Activated CD8-positive, alpha-beta memory T cell treated with anti-CD3 and anti-CD28 coated beads, Interleukin-2, amount 10 ng/mL, durations not matched to agents 7 days and 5 days (primary cell): ENCODE results near the gene GORASP1. TPM values are rescaled to one million over a fixed set of nuclear protein-coding genes. Genes with fewer than 3 reads are reported as not detected.
A peak's percentile ranks its signal among the peaks of the same experiment; 100 is the strongest.

Source experiments
- ATAC-seq: fragments of 150-1000 bp; cut with Tn5 transposase; one replicate; pipeline ENCODE4 v1.10.0; 2021; ENCODE audit warnings: moderate library complexity
- CTCF ChIA-PET: fragments of 350-600 bp; sonication (Branson Sonifier 250); formaldehyde crosslinking; loops from one replicate; lab custom pipeline; 2021; ENCODE audit warnings: antibody characterized with exemption; lab: Charles Lee
- DNase-seq: peaks from one replicate; pipeline ENCODE4 v3.0.0-alpha.2; 2020
- H3K27ac Mint-ChIP-seq: one replicate; pipeline ENCODE4 v1.8.0; 2021; ENCODE audit warnings: mild to moderate bottlenecking, mixed read lengths
- H3K27me3 Mint-ChIP-seq: one replicate; pipeline ENCODE4 v1.8.0; 2021; ENCODE audit warnings: mixed read lengths
- H3K36me3 Mint-ChIP-seq: one replicate; pipeline ENCODE4 v1.8.0; 2021; ENCODE audit warnings: mild to moderate bottlenecking, mixed read lengths
- H3K4me1 Mint-ChIP-seq: one replicate; pipeline ENCODE4 v1.8.0; 2021; ENCODE audit warnings: mixed read lengths
- H3K4me3 Mint-ChIP-seq: one replicate; pipeline ENCODE4 v1.8.0; 2021; ENCODE audit warnings: mild to moderate bottlenecking, moderate library complexity, mixed read lengths
- H3K9me3 Mint-ChIP-seq: one replicate; pipeline ENCODE4 v1.8.0; 2022; ENCODE audit warnings: low read depth, mixed read lengths
- total RNA-seq, 2 experiments: library from RNA; stranded (reverse); gene quantifications; one replicate each; pipeline ENCODE4 v1.2.3, GENCODE V29; 2021

Gene GORASP1
- total RNA-seq, 2 experiments from 2014 or later: 28.8 to 32.0 TPM

DNA sequence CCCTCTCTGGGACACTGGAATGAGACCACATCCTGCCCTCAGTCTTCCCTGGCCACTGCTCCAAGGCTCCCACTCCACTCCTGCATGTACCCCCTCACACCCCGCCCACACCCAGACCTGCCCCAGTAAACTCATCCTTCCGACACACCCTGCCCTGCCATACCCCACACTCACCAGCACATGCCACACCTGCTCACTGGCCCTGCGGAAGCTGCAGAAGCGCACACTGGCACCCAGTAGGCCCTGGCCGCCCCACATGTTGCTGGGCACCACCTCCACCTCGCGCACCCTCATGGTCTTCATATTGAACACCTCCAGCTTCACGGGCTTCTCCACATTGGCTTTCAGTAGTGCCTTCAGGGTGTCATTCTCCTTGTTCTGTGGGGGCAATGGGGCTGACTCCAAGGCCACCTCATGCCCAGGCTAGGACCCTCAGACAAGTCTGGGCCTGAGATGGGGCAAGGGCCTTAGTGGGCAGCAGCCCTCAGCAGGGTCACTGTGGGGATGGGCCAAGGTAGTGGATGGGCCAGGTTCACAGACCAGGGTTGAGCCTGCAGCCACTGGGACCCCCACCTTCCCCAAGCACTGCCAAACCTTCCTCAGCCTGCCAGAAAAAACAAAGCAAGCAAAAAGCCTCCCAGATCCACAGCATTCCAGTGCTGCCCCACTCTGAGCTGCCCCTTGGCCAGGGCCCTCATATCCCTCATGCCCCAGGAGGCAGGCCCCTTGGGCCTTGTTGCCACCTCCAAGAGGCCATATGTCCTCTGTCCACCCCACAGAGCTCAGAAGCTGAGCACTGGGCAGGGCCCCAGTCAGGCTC lies 4.7 kb downstream of the GORASP1 start:
- no peak for ATAC-seq

DNA sequence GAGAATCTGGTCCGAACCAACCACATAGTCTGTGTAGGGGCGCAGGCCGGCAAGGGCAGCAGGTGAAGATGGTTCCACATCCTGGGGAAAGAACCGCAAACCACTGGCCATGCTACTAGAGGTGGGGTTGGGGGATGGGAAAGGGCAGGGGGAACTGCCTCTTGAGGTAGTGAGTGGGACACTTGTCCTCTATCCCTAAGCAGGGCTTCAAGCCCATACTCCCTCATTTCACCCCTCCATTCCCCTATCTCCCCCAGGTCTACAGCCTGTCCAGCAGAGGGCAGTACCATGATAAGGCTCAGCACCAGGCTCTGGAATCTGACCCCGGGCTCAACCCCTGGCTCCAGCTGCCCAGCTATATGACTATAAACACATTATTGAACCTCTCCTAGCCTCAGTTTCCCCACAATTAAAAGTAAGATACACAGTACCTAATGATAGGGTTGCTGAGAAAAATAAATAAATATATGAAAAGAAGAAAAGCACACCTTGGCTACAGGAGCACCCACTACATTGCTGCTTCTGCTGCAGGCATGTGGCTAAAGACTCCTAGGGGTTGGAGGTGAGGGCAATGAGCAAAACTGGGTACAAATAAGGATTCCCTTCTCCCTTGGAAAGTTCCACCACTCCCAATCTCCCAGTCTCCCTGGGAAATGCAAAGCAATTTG lies 6.3 kb downstream of the GORASP1 start:
- H3K9me3 Mint-ChIP-seq: no peaks in the 10 kb centered on the region
- peak; percentile 80 for ATAC-seq
- CTCF ChIA-PET: interaction anchor here (1.0 to 2.7 kb wide), 10 partner anchors 10 to 191 kb away, joined by 3 to 12 read pairs (median 4); no protein-coding TSS in a partner anchor
- no peak overlapping the region for H3K27ac Mint-ChIP-seq
- peak; percentile 61 for DNase-seq
- no peak overlapping the region for H3K4me3 Mint-ChIP-seq
- H3K4me1 Mint-ChIP-seq: peaks cover 16% of the 10 kb centered on the region
- H3K36me3 Mint-ChIP-seq: no peaks in the 10 kb centered on the region
- H3K27me3 Mint-ChIP-seq: no peaks in the 10 kb centered on the region

More for the DNA sequence above, 4.7 kb downstream of the GORASP1 start:
- CTCF ChIA-PET: interaction anchor here (1.1 to 1.5 kb wide), 4 partner anchors 24 to 186 kb away, joined by 3 to 6 read pairs (median 4); no protein-coding TSS in a partner anchor
- Mint-ChIP-seq H3K9me3 (no peaks in the 10 kb centered on the region), H3K4me1 (peaks cover 26% of the 10 kb centered on the region), H3K36me3 (no peaks in the 10 kb centered on the region), H3K4me3 (no peak overlapping the region), H3K27ac (no peak overlapping the region), H3K27me3 (peaks cover 4% of the 10 kb centered on the region)
- DNase-seq: no peak

DNA sequence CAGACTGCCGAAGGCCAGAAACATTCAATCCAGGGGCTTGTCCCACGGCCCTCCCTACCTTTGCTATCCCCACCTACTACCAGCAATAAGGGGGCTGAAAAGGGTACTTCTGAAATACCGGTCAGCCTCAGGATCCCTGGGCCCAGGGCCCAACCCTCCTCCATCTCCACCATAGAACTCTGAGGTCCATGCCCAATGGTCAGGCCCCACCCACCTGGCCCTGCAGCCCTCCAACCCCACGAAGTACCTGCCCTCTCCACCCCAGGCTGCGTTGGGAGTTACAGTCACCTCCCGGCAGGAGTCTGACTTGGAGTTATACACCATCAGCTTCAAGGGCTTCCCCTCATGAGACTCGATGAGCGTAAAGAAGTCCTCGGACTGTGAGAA lies 6.9 kb downstream of the GORASP1 start:
- H3K9me3 Mint-ChIP-seq: no peaks in the 10 kb centered on the region
- no peaks in the 10 kb centered on the region for H3K36me3 Mint-ChIP-seq
- peaks cover 9% of the 10 kb centered on the region for H3K4me1 Mint-ChIP-seq
- no peak overlapping the region for H3K4me3 Mint-ChIP-seq
- H3K27me3 Mint-ChIP-seq: no peaks in the 10 kb centered on the region
- DNase-seq: no peak
- CTCF ChIA-PET: interaction anchor here (1.0 to 2.7 kb wide), 10 partner anchors 9 to 191 kb away, joined by 3 to 12 read pairs (median 4); no protein-coding TSS in a partner anchor
- ATAC-seq: no peak
- no peak overlapping the region for H3K27ac Mint-ChIP-seq

DNA sequence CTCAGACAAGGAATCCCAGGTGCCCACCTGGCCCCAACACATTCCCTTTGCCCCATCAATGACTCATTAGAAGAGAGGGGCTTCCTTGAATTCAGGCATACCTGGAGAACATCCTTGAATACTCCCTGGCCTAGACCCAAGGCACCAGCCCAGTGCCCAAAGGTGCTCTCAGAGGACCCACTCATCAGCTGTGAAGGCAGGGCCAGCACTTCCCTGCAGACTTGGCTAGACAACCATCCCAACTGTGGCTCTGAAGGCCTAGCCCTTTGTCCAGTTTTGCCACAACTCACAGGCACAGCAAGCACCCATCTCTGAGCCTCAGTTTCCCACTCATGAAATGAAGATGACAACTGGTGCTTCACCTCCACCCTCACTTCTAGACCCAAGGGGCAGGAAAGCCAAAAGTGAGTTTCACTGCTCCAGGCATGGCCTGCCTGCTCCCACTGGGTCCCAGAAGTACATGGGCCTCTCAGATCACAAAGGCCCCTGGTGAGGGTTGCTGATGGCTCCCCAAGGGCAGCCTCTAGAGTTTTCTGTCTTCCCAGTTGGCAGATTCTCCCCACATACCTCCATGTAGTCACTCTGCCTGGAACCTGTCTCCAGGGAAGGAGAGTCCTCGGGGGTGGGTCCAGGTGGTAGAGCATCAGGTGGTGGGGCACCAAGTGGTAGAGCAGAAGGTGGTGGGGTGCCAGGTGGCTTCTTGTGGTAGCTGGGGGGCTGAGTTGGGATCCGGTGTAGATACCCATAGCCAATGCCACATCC lies 7.5 kb downstream of the GORASP1 start:
- ATAC-seq: no peak
- Mint-ChIP-seq H3K4me3 (no peak overlapping the region), H3K27me3 (no peaks in the 10 kb centered on the region), H3K4me1 (peaks cover 4% of the 10 kb centered on the region), H3K36me3 (peaks cover 4% of the 10 kb centered on the region), H3K27ac (no peak overlapping the region), H3K9me3 (no peaks in the 10 kb centered on the region)
- CTCF ChIA-PET: interaction anchor here (1.1 to 2.7 kb wide), 4 partner anchors 11 to 188 kb away, joined by 3 to 12 read pairs (median 6); no protein-coding TSS in a partner anchor
- DNase-seq: no peak

DNA sequence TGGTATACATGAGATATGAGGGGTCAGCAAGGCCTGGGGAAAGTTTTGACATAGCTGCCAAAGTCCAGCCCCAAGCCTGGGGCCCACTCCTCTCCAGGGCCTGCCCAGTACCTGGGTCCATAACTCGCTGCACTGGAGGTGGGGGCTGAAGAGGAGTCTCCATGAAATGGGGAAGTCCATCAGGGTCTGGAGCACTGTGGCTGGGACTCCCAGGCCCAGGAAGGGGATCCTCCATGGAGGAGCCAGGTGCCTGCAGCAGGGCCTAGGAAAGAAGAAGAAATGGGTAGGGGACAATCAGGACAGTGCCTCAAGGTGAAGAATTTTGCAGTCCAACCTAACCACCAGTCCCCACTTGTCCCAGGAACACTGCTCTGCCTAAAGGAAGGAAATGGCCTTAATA lies 8.2 kb downstream of the GORASP1 start:
- Mint-ChIP-seq H3K4me3 (no peak overlapping the region), H3K36me3 (peaks cover 8% of the 10 kb centered on the region), H3K27ac (no peak overlapping the region), H3K9me3 (no peaks in the 10 kb centered on the region), H3K4me1 (peaks cover 4% of the 10 kb centered on the region), H3K27me3 (no peaks in the 10 kb centered on the region)
- DNase-seq: no peak
- ATAC-seq: no peak
- CTCF ChIA-PET: interaction anchor here (2.7 kb wide), 1 partner anchor 189 kb away, joined by 12 read pairs; no protein-coding TSS in a partner anchor

DNA sequence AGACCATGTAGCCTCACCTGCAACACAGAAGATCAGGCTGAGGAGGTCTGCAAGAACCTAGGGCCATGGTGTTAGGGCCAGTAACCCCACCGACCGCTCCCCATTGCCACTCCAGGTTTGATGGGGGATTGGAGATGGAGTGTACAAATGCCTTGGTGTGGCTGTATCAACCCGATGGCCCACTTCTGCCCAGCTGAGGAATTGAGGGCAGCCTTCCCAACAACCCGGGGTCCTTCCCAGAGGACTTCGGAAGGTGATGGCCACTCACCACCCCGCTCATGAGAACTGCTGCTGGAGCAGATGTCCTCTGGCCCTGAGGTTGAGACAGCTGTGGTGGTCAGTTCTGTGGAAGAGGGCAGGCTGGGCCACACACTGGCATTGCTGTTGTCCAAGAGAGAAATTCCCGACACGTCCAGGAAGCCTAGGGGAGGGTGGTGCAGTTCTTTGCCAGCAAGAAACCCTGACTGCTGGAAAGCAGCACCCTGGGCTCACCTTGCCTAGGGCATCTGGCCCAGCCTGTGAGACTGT lies 8.9 kb downstream of the GORASP1 start:
- no peaks in the 10 kb centered on the region for H3K9me3 Mint-ChIP-seq
- no peak for DNase-seq

GRCh38 chr3:39097716-39098472 lies 9.5 kb downstream of the GORASP1 start:
- CTCF ChIA-PET: no interaction called here
- H3K27me3 Mint-ChIP-seq: no peaks in the 10 kb centered on the region
- H3K4me1 Mint-ChIP-seq: peaks cover 2% of the 10 kb centered on the region
- H3K36me3 Mint-ChIP-seq: peaks cover 13% of the 10 kb centered on the region
- H3K9me3 Mint-ChIP-seq: no peaks in the 10 kb centered on the region
- H3K27ac Mint-ChIP-seq: no peak overlapping the region
- H3K4me3 Mint-ChIP-seq: no peak overlapping the region
- no peak for DNase-seq
- ATAC-seq: no peak

More for the DNA sequence above, 8.9 kb downstream of the GORASP1 start:
- Mint-ChIP-seq H3K27me3 (no peaks in the 10 kb centered on the region), H3K4me3 (no peak overlapping the region), H3K36me3 (peaks cover 13% of the 10 kb centered on the region), H3K4me1 (peaks cover 3% of the 10 kb centered on the region), H3K27ac (no peak overlapping the region)
- CTCF ChIA-PET: no interaction called here
- no peak for ATAC-seq

DNA sequence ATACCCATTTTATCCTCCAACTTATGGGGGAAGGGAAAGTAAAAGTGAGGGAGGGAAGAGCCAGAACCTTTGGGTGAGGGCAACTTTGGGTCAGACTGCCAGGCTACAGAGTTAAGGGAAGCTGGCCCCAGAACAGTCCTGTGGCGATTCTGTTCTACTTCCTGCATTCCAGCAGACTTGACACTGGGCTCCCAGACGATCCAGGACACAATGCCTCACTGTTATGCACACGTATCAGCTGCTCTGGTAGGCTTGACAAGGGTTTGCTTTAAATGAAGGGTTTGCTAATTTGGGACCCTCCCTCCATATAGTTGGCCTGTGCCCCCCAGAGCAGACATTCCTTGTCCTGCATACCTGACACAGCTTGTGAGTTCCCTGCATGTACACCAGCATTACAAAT lies 10.7 kb downstream of the GORASP1 start:
- no peak for DNase-seq
- H3K36me3 Mint-ChIP-seq: peaks cover 17% of the 10 kb centered on the region
- no peaks in the 10 kb centered on the region for H3K27me3 Mint-ChIP-seq
- CTCF ChIA-PET: interaction anchor here (2.0 kb wide), 1 partner anchor 192 kb away, joined by 7 read pairs; no protein-coding TSS in a partner anchor
- no peak overlapping the region for H3K4me3 Mint-ChIP-seq
- H3K27ac Mint-ChIP-seq: no peak overlapping the region
- no peak for ATAC-seq
- H3K4me1 Mint-ChIP-seq: peaks cover 2% of the 10 kb centered on the region
- H3K9me3 Mint-ChIP-seq: no peaks in the 10 kb centered on the region

DNA sequence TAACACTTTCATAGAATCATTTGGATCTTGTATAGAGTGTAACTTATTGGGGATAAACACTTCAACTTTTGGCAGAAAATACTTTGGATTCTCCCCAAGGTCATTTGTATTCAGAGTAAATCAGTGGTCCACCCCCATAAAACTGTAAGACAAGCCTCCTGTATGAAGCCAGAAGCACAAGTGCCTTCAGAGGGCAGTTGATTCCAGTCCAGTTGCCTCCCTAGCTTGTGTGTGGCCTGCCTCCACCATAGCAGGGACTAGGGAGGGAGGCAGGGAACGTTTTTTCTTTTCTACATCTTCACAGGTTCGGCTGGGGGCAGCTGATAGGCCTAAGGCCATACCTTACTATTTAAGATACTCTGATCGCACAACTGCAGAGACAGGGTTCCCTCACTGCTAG lies 11.6 kb downstream of the GORASP1 start:
- ATAC-seq (no peak), DNase-seq (no peak)
- H3K27ac Mint-ChIP-seq: no peak overlapping the region
- peaks cover 3% of the 10 kb centered on the region for H3K4me1 Mint-ChIP-seq
- no peaks in the 10 kb centered on the region for H3K27me3 Mint-ChIP-seq
- no peak overlapping the region for H3K4me3 Mint-ChIP-seq
- CTCF ChIA-PET: interaction anchor here (0.8 to 2.0 kb wide), 2 partner anchors 193 to 196 kb away, joined by 3 to 7 read pairs; no protein-coding TSS in a partner anchor
- H3K9me3 Mint-ChIP-seq: no peaks in the 10 kb centered on the region
- peaks cover 17% of the 10 kb centered on the region for H3K36me3 Mint-ChIP-seq

DNA sequence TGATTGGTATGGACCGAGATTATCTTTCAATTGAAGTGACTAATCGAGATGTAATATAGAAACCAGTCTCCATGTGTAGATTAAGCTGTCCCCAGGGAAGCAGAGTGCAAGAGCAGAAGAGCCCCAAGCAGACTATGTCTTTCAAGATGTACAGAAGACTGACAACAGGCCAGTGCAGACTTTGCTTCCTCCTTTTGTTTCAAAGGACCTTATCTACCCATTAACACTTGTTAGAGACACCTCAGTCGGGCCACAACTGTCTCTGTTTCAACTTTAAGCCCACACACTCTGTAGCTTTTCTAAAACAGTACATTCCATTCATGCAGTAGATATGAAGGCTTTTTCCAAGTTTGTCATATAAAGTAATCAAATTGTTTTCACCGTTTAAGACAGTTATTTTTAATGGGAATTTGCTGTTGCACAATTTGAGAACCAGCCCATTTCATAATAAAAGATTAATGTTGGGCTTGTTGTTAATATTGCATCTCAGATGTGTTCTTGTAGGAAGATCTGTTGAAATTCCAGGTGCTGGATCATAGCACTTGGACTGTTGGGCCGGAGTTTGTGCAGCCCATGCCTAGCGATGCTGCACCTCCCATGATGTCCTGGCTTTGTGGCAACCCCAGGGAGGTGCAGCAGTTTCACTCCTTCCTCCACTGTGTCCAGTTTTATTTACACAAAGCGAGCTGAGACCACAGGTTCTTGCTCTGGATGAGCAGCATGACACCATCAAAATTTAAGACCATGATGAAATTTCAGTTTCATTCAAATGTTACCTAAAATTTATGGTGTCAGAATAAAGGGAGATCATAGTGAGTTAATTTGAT lies 12.4 kb downstream of the GORASP1 start:
- H3K4me1 Mint-ChIP-seq: peaks cover 3% of the 10 kb centered on the region
- no peak overlapping the region for H3K27ac Mint-ChIP-seq
- H3K9me3 Mint-ChIP-seq: no peaks in the 10 kb centered on the region
- ATAC-seq: no peak
- DNase-seq: no peak
- H3K36me3 Mint-ChIP-seq: peaks cover 17% of the 10 kb centered on the region
- no peaks in the 10 kb centered on the region for H3K27me3 Mint-ChIP-seq
- H3K4me3 Mint-ChIP-seq: no peak overlapping the region
- CTCF ChIA-PET: interaction anchor here (0.9 to 2.0 kb wide), 2 partner anchors 11 to 198 kb away, joined by 4 to 5 read pairs; no protein-coding TSS in a partner anchor

GRCh38 chr3:39090922-39091321 lies 16.5 kb downstream of the GORASP1 start:
- DNase-seq: no peak
- ATAC-seq: peak; percentile 47

More at GRCh38 chr3:39090922-39091321, 16.5 kb downstream of the GORASP1 start:
- no peaks in the 10 kb centered on the region for H3K27me3 Mint-ChIP-seq
- peaks cover 3% of the 10 kb centered on the region for H3K4me1 Mint-ChIP-seq
- no peak overlapping the region for H3K27ac Mint-ChIP-seq
- peaks cover 20% of the 10 kb centered on the region for H3K36me3 Mint-ChIP-seq
- CTCF ChIA-PET: interaction anchor here (1.1 to 2.4 kb wide), 2 partner anchors 10 to 99 kb away, joined by 4 to 5 read pairs; no protein-coding TSS in a partner anchor
- H3K9me3 Mint-ChIP-seq: no peaks in the 10 kb centered on the region
- H3K4me3 Mint-ChIP-seq: no peak overlapping the region
